ENCODE measurements around the gene GPR161. TPM values are rescaled to one million over a fixed set of nuclear protein-coding genes. Genes with fewer than 3 reads are reported as not detected.
"Not testable (repeated sequence)": the region's sequence is repeated elsewhere in the genome, so short reads cannot be mapped to it uniquely, and the experiment has no call there.

GPR161 gene
- polyA plus RNA-seq, 1 donor, result 7.7 TPM

- H3K27ac ChIP-seq (ENCODE audit: low read length), result no peak overlapping the region
These were observed 67.3 kb downstream of the GPR161 start for GRCh38 chr1:168069384-168069783.

GRCh38 chr1:168065506-168065905, 71.2 kb downstream of the GPR161 start:
- Histone ChIP-seq H3K27ac (ENCODE audit: low read length) (no peak overlapping the region), H3K36me3 (ENCODE audit: control insufficient read depth, insufficient read depth, low read length) (peaks cover 23% of the 10 kb centered on the region), H3K9me3 (ENCODE audit: control insufficient read depth, low read depth, low read length) (no peaks in the 10 kb centered on the region), H3K27me3 (ENCODE audit: control insufficient read depth, insufficient read depth, low read length) (no peaks in the 10 kb centered on the region), H3K4me3 (ENCODE audit: low read length) (no peak overlapping the region), H3K4me1 (ENCODE audit: control insufficient read depth, insufficient read depth, low read length) (no peaks in the 10 kb centered on the region)
- WGBS (ENCODE audit: insufficient coverage, low lambda C conversion rate), result no CpG with 5 or more reads among the region's 3 CpGs
- DNase-seq, result no peak

More at GRCh38 chr1:168069384-168069783, 67.3 kb downstream of the GPR161 start:
- peaks cover 45% of the 10 kb centered on the region for H3K36me3 ChIP-seq (ENCODE audit: control insufficient read depth, insufficient read depth, low read length)
- no peak for DNase-seq
- H3K9me3 ChIP-seq (ENCODE audit: control insufficient read depth, low read depth, low read length), result no peaks in the 10 kb centered on the region
- 97% methylated on average over 2 of the region's 3 CpGs for WGBS (ENCODE audit: insufficient coverage, low lambda C conversion rate)
- H3K27me3 ChIP-seq (ENCODE audit: control insufficient read depth, insufficient read depth, low read length), result no peaks in the 10 kb centered on the region
- H3K4me3 ChIP-seq (ENCODE audit: low read length), result no peak overlapping the region
- no peaks in the 10 kb centered on the region for H3K4me1 ChIP-seq (ENCODE audit: control insufficient read depth, insufficient read depth, low read length)

GRCh38 chr1:168064216-168064615, 72.5 kb downstream of the GPR161 start:
- Histone ChIP-seq H3K4me3 (ENCODE audit: low read length) (no peak overlapping the region), H3K4me1 (ENCODE audit: control insufficient read depth, insufficient read depth, low read length) (no peaks in the 10 kb centered on the region), H3K9me3 (ENCODE audit: control insufficient read depth, low read depth, low read length) (no peaks in the 10 kb centered on the region), H3K27me3 (ENCODE audit: control insufficient read depth, insufficient read depth, low read length) (no peaks in the 10 kb centered on the region), H3K36me3 (ENCODE audit: control insufficient read depth, insufficient read depth, low read length) (peaks cover 26% of the 10 kb centered on the region), H3K27ac (ENCODE audit: low read length) (no peak overlapping the region)
- WGBS (ENCODE audit: insufficient coverage, low lambda C conversion rate), result no CpG with 5 or more reads among the region's 1 CpG
- DNase-seq, result no peak

GRCh38 chr1:168057921-168058320, 78.8 kb downstream of the GPR161 start:
- H3K4me3 ChIP-seq (ENCODE audit: low read length), result no peak overlapping the region
- no peak for DNase-seq
- 100% methylated on average over 2 of the region's 2 CpGs for WGBS (ENCODE audit: insufficient coverage, low lambda C conversion rate)

GRCh38 chr1:168057355-168057754, 79.4 kb downstream of the GPR161 start:
- H3K4me3 ChIP-seq (ENCODE audit: low read length), result no peak overlapping the region
- no peaks in the 10 kb centered on the region for H3K9me3 ChIP-seq (ENCODE audit: control insufficient read depth, low read depth, low read length)
- H3K36me3 ChIP-seq (ENCODE audit: control insufficient read depth, insufficient read depth, low read length), result peaks cover 25% of the 10 kb centered on the region
- H3K27me3 ChIP-seq (ENCODE audit: control insufficient read depth, insufficient read depth, low read length), result no peaks in the 10 kb centered on the region
- H3K27ac ChIP-seq (ENCODE audit: low read length), result no peak overlapping the region
- H3K4me1 ChIP-seq (ENCODE audit: control insufficient read depth, insufficient read depth, low read length), result no peaks in the 10 kb centered on the region
- WGBS (ENCODE audit: insufficient coverage, low lambda C conversion rate), result 100% methylated on average over 1 of the region's 1 CpG
- DNase-seq, result no peak

More at GRCh38 chr1:168057921-168058320, 78.8 kb downstream of the GPR161 start:
- Histone ChIP-seq H3K36me3 (ENCODE audit: control insufficient read depth, insufficient read depth, low read length) (peaks cover 22% of the 10 kb centered on the region), H3K4me1 (ENCODE audit: control insufficient read depth, insufficient read depth, low read length) (no peaks in the 10 kb centered on the region), H3K27me3 (ENCODE audit: control insufficient read depth, insufficient read depth, low read length) (no peaks in the 10 kb centered on the region), H3K27ac (ENCODE audit: low read length) (no peak overlapping the region), H3K9me3 (ENCODE audit: control insufficient read depth, low read depth, low read length) (no peaks in the 10 kb centered on the region)

GRCh38 chr1:168056152-168056551, 80.6 kb downstream of the GPR161 start:
- peaks cover 25% of the 10 kb centered on the region for H3K36me3 ChIP-seq (ENCODE audit: control insufficient read depth, insufficient read depth, low read length)
- not testable (repeated sequence) for H3K9me3 ChIP-seq (ENCODE audit: control insufficient read depth, low read depth, low read length); H3K27me3 ChIP-seq (ENCODE audit: control insufficient read depth, insufficient read depth, low read length); H3K4me3 ChIP-seq (ENCODE audit: low read length); DNase-seq; H3K27ac ChIP-seq (ENCODE audit: low read length); H3K4me1 ChIP-seq (ENCODE audit: control insufficient read depth, insufficient read depth, low read length)
- WGBS (ENCODE audit: insufficient coverage, low lambda C conversion rate), result 71% methylated on average over 1 of the region's 35 CpGs

GRCh38 chr1:168054117-168054516, 82.6 kb downstream of the GPR161 start:
- no peak for DNase-seq
- Histone ChIP-seq H3K36me3 (ENCODE audit: control insufficient read depth, insufficient read depth, low read length) (peaks cover 15% of the 10 kb centered on the region), H3K27ac (ENCODE audit: low read length) (no peak overlapping the region), H3K4me3 (ENCODE audit: low read length) (no peak overlapping the region), H3K27me3 (ENCODE audit: control insufficient read depth, insufficient read depth, low read length) (no peaks in the 10 kb centered on the region), H3K9me3 (ENCODE audit: control insufficient read depth, low read depth, low read length) (no peaks in the 10 kb centered on the region), H3K4me1 (ENCODE audit: control insufficient read depth, insufficient read depth, low read length) (no peaks in the 10 kb centered on the region)
- no CpG with 5 or more reads among the region's 3 CpGs for WGBS (ENCODE audit: insufficient coverage, low lambda C conversion rate)

GRCh38 chr1:168053681-168054080, 83.0 kb downstream of the GPR161 start:
- no peak for DNase-seq
- no peak overlapping the region for H3K27ac ChIP-seq (ENCODE audit: low read length)
- no peaks in the 10 kb centered on the region for H3K27me3 ChIP-seq (ENCODE audit: control insufficient read depth, insufficient read depth, low read length)
- no peaks in the 10 kb centered on the region for H3K9me3 ChIP-seq (ENCODE audit: control insufficient read depth, low read depth, low read length)
- no CpG with 5 or more reads among the region's 2 CpGs for WGBS (ENCODE audit: insufficient coverage, low lambda C conversion rate)
- peaks cover 13% of the 10 kb centered on the region for H3K36me3 ChIP-seq (ENCODE audit: control insufficient read depth, insufficient read depth, low read length)
- H3K4me3 ChIP-seq (ENCODE audit: low read length), result no peak overlapping the region
- H3K4me1 ChIP-seq (ENCODE audit: control insufficient read depth, insufficient read depth, low read length), result no peaks in the 10 kb centered on the region

- H3K27me3 ChIP-seq (ENCODE audit: control insufficient read depth, insufficient read depth, low read length), result no peaks in the 10 kb centered on the region
- no peaks in the 10 kb centered on the region for H3K9me3 ChIP-seq (ENCODE audit: control insufficient read depth, low read depth, low read length)
- no peak overlapping the region for H3K27ac ChIP-seq (ENCODE audit: low read length)
- H3K4me1 ChIP-seq (ENCODE audit: control insufficient read depth, insufficient read depth, low read length), result no peaks in the 10 kb centered on the region
- WGBS (ENCODE audit: insufficient coverage, low lambda C conversion rate), result no CpG with 5 or more reads among the region's 1 CpG
- no peak for DNase-seq
- H3K4me3 ChIP-seq (ENCODE audit: low read length), result no peak overlapping the region
- H3K36me3 ChIP-seq (ENCODE audit: control insufficient read depth, insufficient read depth, low read length), result peaks cover 15% of the 10 kb centered on the region
These were observed 85.8 kb downstream of the GPR161 start for GRCh38 chr1:168050880-168051279.

GRCh38 chr1:168050307-168050706, 86.4 kb downstream of the GPR161 start:
- Histone ChIP-seq H3K27ac (ENCODE audit: low read length) (no peak overlapping the region), H3K9me3 (ENCODE audit: control insufficient read depth, low read depth, low read length) (no peaks in the 10 kb centered on the region), H3K27me3 (ENCODE audit: control insufficient read depth, insufficient read depth, low read length) (no peaks in the 10 kb centered on the region), H3K4me1 (ENCODE audit: control insufficient read depth, insufficient read depth, low read length) (no peaks in the 10 kb centered on the region), H3K36me3 (ENCODE audit: control insufficient read depth, insufficient read depth, low read length) (peaks cover 15% of the 10 kb centered on the region), H3K4me3 (ENCODE audit: low read length) (no peak overlapping the region)
- no CpG with 5 or more reads among the region's 1 CpG for WGBS (ENCODE audit: insufficient coverage, low lambda C conversion rate)
- no peak for DNase-seq

GRCh38 chr1:168045311-168045710, 91.4 kb downstream of the GPR161 start:
- Histone ChIP-seq H3K4me1 (ENCODE audit: control insufficient read depth, insufficient read depth, low read length) (no peaks in the 10 kb centered on the region), H3K4me3 (ENCODE audit: low read length) (no peak overlapping the region), H3K9me3 (ENCODE audit: control insufficient read depth, low read depth, low read length) (no peaks in the 10 kb centered on the region), H3K36me3 (ENCODE audit: control insufficient read depth, insufficient read depth, low read length) (peaks cover 22% of the 10 kb centered on the region), H3K27me3 (ENCODE audit: control insufficient read depth, insufficient read depth, low read length) (no peaks in the 10 kb centered on the region), H3K27ac (ENCODE audit: low read length) (no peak overlapping the region)
- WGBS (ENCODE audit: insufficient coverage, low lambda C conversion rate), result no CpG with 5 or more reads among the region's 1 CpG
- DNase-seq, result no peak

All from large intestine (tissue), 3 donors.